ENCODE results near the gene EXOSC2.

- TF ChIP-seq POLR2AphosphoS5 (IDR thresholded peaks at IDR 0.05; ENCODE audit: low read depth, low read length) (no peak), POLR2A (IDR thresholded peaks at IDR 0.05; ENCODE audit: low read depth, low read length) (no peak), TAF1 (IDR thresholded peaks at IDR 0.05; ENCODE audit: borderline replicate concordance, low read depth, low read length) (no peak)
Observed at GRCh38 chr9:130658893-130659698, 34.5 kb upstream of the EXOSC2 start.

Data from GM12892 (cell line).